Stimulated activated CD4-positive, alpha-beta T cell treated with anti-CD3 and anti-CD28 coated beads, Interleukin-15, amount 100 ng/mL, for 24 hours (primary cell): ENCODE measurements around the gene BARX1.
A peak's percentile ranks its signal among the peaks of the same experiment; 100 is the strongest.
"Not testable (repeated sequence)": the region's sequence is repeated elsewhere in the genome, so short reads cannot be mapped to it uniquely, and the experiment has no call there.

Experiments
- DNase-seq: peaks from one replicate; pipeline ENCODE4 v3.0.0-alpha.2; 2020

The BARX1 gene

GRCh38 chr9:93964685-93965084 lies 9.5 kb upstream of the BARX1 start:
- DNase-seq, result no peak

GRCh38 chr9:93963969-93964368 lies 8.8 kb upstream of the BARX1 start:
- no peak for DNase-seq

DNA sequence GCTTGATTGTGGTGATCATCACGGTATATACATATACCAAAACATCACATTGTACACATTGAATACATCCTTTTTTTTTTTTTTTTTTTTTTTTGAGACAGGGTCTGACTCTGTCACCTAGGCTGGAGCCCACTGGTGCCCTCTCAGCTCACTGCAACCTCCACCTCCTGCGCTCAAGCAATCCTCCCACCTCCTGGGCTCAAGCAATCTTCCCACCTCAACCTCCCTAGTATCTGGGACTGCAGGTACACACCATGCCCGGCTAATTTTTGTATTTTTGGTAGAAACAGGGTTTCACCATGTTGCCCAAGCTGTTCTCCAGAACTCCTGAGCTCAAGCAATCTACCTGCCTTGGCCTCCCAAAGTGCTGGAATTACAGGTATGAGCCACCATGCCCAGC lies 8.3 kb upstream of the BARX1 start:
- DNase-seq, result not testable (repeated sequence)

GRCh38 chr9:93962561-93963440 lies 7.6 kb upstream of the BARX1 start:
- peak; percentile 85 for DNase-seq

- no peak for DNase-seq
Observed at GRCh38 chr9:93962017-93962416, 6.9 kb upstream of the BARX1 start.

- no peak for DNase-seq
Observed at GRCh38 chr9:93960971-93961841, 6.1 kb upstream of the BARX1 start.

DNA sequence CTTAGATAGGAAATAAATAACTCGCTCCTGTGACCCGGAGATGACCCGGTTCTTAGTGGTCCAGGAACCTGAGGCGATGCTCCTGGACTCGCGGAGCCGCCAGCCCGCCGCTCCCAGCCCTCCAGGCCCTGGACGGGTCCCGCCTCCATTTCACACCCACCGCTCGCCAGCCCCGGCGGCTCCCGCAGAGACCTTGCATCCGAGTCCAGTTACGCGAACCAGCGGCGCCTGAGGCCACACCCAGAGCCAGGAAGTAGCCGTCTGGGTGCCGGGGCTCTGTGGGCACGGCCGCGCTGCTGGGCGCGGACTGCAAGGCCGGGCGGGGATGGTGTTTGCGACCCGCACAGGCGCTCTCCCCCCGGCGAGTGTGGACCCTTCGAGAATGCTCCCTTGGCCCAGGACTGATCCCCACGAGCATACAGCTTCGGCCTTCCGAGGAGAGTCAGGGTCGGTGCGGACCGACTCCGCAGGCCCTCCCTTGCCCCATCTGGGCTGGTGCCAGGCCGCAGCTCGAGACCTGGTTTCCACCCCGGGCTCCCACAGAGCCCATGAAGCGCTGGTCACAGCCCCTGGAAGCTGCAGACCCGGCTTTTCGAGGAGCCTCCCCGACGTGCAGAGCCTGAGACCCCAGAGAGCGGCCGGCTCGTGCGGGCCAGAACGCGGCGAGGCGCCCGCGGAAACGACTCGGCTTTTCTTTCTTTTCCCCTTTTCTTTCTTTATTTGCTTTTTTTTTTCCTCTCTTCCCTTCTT lies 5.2 kb upstream of the BARX1 start:
- no peak for DNase-seq

DNA sequence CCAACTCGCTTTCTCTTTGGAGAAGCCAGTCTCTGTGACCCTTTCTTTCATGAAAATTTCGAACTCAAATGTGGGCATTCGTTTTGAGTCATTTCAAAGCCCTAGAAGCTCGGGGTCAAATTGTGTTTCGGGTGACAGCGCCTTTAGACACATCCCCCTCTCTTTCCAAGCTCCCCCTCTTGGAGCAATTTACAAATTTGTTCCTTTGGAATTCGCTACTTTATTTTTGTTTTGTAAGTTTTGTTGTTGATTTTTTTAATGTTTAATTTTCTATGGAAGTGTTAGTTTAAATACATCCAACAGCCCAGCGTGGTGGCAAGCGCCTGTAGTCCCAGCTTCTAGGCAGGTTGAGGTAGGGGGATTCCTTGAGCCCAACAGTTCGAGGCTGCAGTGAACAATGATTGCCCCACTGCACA lies 4.6 kb upstream of the BARX1 start:
- DNase-seq, result no peak

DNA sequence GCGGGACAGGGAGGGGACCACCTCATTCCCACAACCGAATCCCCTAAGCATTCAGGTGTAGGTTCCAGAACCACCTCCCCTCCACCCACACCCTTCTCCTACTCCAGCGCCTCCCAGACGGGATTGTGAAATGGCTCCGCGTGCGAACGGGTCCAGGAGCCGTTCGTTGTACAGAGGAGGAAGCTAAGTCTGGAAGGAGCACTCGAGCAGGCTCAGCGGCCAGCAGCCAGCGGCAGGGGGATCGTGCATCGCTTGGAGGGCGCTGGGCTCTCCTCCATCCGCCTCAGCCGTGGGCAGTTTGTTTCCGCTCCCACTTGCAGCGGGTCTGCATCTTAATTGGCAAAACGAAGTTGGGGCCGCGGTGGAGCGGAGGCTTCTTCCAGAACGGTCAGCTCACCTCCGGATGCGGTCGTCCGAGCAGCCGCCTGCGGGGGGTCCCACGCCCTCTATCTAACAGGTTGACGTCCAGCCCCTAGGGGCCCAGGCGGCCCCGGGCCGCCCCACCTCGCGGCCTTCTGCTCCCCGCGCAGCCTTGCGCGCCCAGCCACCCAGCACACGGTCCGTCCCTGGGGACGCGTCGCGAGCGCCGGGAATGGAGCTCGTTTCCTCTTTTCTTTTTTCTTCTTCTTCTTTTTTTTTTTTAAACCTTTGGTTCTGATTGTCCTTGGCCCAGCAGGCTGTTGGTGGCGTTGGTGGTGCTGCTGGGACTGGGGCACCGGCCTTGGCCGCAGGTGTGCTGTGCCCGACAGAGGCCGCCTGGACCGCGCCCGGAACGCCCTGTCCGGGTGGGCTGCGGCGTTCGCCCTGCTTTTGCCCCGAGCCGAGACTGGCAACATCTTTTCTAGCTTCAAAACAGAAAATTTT lies 3.9 kb upstream of the BARX1 start:
- DNase-seq, result no peak

DNA sequence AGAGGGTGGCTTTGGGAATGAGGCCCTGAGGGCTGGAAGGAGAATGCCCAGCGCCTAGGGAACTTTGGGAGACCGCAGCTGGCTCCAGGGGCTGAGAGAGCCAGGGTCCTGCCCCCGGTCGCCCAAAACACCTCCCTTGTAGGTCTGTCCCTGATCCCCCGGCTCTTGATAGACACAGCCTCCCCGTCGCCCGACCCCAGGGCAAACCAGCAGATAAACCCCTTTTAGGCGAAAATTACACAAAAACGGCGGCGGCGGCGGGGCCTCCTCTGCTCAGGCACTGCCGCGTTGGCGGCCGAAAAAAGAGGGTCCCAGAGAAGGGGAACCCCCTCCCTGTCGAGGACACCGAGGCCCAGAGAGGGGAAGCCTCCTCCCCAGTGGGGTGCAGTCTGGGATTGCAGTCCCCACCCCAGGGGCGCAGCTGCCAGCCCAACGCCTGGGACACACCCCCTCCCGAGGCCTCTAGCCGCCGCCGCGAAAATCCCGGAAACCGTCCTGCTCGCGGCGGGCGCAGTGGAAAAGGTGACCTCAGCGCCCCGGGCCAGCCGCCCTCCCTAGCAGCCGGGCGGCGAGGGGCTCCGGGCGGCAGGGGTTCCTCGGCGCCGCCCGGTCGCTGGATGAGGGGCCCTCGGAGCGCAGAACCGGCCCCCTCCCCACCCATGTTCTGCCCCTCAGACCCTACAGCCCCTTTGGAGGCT lies 3.1 kb upstream of the BARX1 start:
- peak; percentile 59 for DNase-seq

DNA sequence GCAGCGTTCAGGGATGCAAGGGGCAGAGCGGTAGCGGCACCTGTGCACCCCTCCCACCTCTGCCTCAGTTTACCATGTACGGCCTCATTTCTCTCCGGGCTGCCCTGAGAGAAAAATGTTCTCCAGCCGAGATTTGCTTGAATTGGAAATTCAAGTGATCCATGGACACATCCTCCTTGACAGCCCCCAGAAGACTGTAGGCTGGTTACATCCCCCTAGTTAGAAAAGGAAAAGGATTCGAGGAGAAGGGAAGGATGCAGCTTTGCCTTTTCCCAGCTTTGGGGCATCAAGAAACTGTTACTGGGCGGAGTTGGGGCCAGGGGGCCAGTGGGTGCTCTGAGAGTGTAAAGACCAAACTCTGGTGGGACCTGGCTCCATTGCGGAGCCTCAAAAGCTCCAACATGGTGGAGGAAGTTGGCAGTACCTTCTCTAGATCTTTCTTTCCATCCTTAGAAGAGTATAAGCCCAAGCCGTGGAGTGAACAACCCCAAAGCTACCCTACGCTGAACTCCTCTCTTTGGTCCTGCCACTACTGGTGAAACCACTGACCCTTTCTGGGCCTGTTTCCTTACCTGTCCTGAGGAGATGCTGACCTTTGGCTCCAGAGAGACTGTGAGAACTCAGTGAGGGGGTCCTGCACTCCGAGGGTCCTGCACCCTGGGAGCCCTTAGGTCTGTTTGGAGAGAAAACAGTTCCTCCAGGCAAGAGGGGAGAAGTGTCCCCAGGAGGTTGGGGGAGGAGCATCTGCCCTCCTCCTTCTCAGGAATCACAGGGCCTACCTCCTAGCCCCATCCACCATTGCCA lies 1.0 kb upstream of the BARX1 start:
- DNase-seq, result no peak

GRCh38 chr9:93954434-93955061 lies 607 bp downstream of the BARX1 start:
- no peak for DNase-seq

GRCh38 chr9:93953496-93954433 lies 1.4 kb downstream of the BARX1 start:
- DNase-seq, result no peak

- peak; percentile 38 for DNase-seq
Observed at GRCh38 chr9:93952784-93953495, 2.2 kb downstream of the BARX1 start.

GRCh38 chr9:93952119-93952783 lies 2.9 kb downstream of the BARX1 start:
- no peak for DNase-seq

DNA sequence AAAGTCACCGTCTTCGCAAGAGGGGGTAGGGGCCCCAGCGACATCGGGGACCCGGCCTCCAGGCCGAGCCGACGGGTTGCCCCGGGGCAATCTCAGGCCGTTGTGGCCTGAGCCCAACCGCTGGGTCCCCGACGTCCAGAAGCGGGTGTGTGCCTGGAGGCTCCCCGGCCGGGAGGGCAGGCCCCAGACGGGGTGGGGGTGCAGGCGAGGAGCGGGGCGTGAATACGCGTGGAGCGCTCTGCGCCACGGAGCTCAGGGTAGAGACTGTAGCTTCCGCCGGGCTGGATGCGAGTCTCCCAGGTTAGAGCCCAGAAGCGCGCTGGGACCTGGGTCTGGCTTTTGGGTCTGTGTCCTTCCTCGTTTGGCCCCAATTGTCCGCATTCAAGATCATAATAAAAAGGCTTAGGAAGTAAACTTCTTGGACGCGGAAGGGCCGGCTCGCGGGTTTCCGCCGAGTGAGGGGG lies 3.5 kb downstream of the BARX1 start:
- no peak for DNase-seq
